Esophagus squamous epithelium (tissue), 4 donors: ENCODE data around the gene SLC11A2.

Source experiments
- CTCF ChIP-seq, 6 experiments: fragments of 450-650 bp in 4 of 6; fragments of 200-600 bp in 2 of 6; sonication (generic) in 2 of 6; IDR thresholded peaks; one replicate each; pipeline ENCODE4 v1.5.1; 2016 to 2019; ENCODE audit warnings: antibody characterized with exemption in 6 of 6, mild to moderate bottlenecking in 4 of 6, moderate library complexity in 4 of 6
- POLR2A ChIP-seq, 4 donors: fragments of 450-650 bp; IDR thresholded peaks; one replicate each; pipeline ENCODE4 v1.6.1; 2017; ENCODE audit warnings: antibody characterized with exemption in 4 of 4, mild to moderate bottlenecking in 4 of 4, moderate library complexity in 3 of 4

GRCh38 chr12:50990791-50991190 is 35.4 kb downstream of the SLC11A2 start:
- TF ChIP-seq CTCF (IDR thresholded peaks at IDR 0.05), result no peak
- TF ChIP-seq POLR2A (IDR thresholded peaks at IDR 0.05), result no peak
